RWPE2 (cell line): ENCODE measurements around the gene KHNYN.

Experiments used
- ATAC-seq: fragments of 200-7000 bp; cut with Tn5 transposase; 3 replicates; pipeline ENCODE4 v1.9.1; 2021; ENCODE audit warnings: low read depth
- DNase-seq: peaks from one replicate; pipeline ENCODE4 v3.0.0-alpha.2; 2020; ENCODE audit warnings: low spot score
- H3K27ac ChIP-seq: fragments of 450-650 bp; 2 replicates; pipeline ENCODE4 v1.5.1; 2017; ENCODE audit warnings: mild to moderate bottlenecking; ENCODE audit not compliant: poor library complexity, severe bottlenecking
- H3K27me3 ChIP-seq: fragments of 250-450 bp; sonication (Bioruptor Pico); 2 replicates; pipeline ENCODE4 v1.5.1; 2021; ENCODE audit warnings: mild to moderate bottlenecking, moderate library complexity; ENCODE audit not compliant: insufficient read depth, poor library complexity, severe bottlenecking
- H3K36me3 ChIP-seq: fragments of 250-450 bp; sonication (Bioruptor Pico); 2 replicates; pipeline ENCODE4 v1.5.1; 2020; ENCODE audit warnings: low read depth, mild to moderate bottlenecking, moderate library complexity
- H3K4me1 ChIP-seq: fragments of 250-450 bp; sonication (Bioruptor Pico); 2 replicates; pipeline ENCODE4 v1.5.1; 2021; ENCODE audit warnings: mild to moderate bottlenecking, moderate library complexity; ENCODE audit not compliant: insufficient read depth, poor library complexity, severe bottlenecking
- H3K4me3 ChIP-seq: fragments of 250-450 bp; sonication (Bioruptor Pico); 2 replicates; pipeline ENCODE4 v1.5.1; 2021; ENCODE audit warnings: mild to moderate bottlenecking, moderate library complexity; ENCODE audit not compliant: severe bottlenecking
- H3K9me3 ChIP-seq: fragments of 250-450 bp; sonication (Bioruptor Pico); 2 replicates; pipeline ENCODE4 v1.5.1; 2021; ENCODE audit warnings: mild to moderate bottlenecking, moderate library complexity; ENCODE audit not compliant: severe bottlenecking
- TF ChIP-seq, protein P1 (sequence below): fragments of 450-650 bp; IDR thresholded peaks from one replicate; pipeline ENCODE4 v1.5.1; 2017; ENCODE audit warnings: mild to moderate bottlenecking, moderate library complexity; ENCODE audit not compliant: poor library complexity, severe bottlenecking

Gene KHNYN

DNA sequence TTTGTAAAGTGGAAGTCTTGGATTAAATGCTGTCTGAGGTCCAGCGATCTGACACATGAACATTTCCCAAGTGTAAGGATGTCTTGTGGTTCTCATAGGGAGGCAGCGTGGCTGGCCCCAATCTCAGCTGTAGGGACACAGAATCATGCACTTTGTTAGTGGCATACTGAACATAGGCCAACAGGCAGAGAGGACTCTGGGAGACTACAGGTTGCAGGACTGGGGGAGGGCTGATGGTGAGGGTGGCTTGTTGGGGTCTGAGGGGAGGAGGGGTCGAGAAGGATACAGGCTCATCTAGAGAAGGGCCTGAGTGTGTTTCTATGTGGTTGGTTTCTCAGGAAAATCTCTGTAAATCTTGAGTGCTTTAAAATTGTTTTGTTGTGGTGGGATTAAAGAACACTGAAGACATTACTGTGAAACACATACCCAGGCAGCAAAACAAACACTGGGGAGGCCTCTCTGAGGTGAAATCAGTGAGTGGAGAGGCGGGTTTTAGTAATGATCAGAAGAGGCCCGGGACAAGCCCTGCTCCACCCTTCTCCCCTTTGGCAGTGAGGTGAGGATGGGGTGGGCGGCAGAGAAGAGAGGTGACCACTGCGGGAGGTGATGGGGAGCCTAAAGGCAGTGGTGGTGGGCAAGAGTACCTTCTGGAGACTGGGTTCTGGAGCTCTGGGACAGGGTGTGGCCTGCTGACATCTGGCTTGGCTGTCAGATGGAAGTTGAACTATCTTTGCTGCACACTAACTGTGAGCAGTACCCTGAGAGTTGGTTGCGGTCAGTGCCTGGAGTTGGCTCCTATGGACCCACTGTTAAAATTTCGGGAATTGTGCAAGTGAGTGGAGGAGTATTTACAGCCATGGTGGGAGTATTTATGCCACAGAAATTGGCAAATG lies 27.7 kb upstream of the KHNYN start:
- H3K4me3 ChIP-seq: no peak overlapping the region
- no peaks in the 10 kb centered on the region for H3K4me1 ChIP-seq
- ATAC-seq: no peak
- TF ChIP-seq, protein P1, sequence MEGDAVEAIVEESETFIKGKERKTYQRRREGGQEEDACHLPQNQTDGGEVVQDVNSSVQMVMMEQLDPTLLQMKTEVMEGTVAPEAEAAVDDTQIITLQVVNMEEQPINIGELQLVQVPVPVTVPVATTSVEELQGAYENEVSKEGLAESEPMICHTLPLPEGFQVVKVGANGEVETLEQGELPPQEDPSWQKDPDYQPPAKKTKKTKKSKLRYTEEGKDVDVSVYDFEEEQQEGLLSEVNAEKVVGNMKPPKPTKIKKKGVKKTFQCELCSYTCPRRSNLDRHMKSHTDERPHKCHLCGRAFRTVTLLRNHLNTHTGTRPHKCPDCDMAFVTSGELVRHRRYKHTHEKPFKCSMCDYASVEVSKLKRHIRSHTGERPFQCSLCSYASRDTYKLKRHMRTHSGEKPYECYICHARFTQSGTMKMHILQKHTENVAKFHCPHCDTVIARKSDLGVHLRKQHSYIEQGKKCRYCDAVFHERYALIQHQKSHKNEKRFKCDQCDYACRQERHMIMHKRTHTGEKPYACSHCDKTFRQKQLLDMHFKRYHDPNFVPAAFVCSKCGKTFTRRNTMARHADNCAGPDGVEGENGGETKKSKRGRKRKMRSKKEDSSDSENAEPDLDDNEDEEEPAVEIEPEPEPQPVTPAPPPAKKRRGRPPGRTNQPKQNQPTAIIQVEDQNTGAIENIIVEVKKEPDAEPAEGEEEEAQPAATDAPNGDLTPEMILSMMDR: no peak
- H3K36me3 ChIP-seq: no peaks in the 10 kb centered on the region
- H3K9me3 ChIP-seq: no peaks in the 10 kb centered on the region
- no peak overlapping the region for H3K27ac ChIP-seq
- DNase-seq: no peak
- H3K27me3 ChIP-seq: no peaks in the 10 kb centered on the region

DNA sequence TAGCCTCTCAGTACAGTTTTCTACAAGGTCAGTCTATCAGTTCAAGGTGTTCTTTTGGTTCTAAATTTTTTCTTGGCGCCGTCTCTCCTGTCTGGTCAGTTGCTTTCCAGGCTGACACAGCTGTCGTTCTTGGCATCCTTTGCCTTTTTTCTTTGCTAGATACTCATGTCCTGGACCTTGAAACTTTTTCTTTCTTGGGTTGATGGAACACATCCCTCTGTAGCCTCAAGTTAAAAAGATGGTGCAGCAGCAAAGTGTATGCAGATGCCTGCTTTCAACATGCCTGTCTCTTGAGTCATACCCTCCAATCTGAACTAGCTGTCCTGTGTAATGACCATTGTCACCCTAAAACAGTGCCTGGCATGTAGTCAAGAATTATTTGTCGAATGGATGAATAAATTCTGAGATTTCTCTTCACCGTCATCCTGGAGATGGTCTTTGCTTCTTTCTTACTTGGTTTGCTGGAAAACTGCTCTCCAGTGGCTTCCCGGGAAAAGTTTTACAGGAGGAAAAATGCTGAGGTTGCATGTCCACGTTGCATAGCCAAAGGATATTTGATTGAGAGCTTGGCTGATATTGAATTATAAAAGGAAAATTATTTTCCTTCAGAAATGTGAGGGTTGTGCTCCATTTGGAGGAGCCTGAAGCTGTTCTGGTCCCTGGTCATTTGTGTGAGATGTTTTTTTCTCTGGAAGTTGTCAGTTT lies 26.3 kb upstream of the KHNYN start:
- H3K27me3 ChIP-seq: no peaks in the 10 kb centered on the region
- no peak for DNase-seq

DNA sequence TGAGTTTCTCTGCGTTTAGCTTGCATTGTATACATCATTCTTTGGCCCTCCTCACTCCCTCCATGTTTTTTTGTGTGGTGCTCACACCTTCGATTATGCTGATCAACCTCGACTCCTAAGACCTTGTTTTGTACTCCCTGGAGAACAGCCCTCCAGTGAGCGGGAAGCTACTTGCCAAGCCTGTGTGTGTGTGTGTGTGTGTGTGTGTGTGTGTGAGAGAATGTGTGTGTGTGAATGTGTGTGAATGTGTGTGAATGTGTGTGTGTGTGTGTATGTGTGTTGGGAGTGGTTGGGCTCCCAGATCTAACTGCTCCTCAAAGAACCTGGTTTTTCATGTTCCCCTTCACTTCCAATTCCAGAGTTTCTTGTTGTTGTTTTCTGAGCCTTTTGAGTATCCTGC lies 24.9 kb upstream of the KHNYN start:
- Histone ChIP-seq H3K4me1 (no peaks in the 10 kb centered on the region), H3K4me3 (no peak overlapping the region), H3K36me3 (no peaks in the 10 kb centered on the region), H3K9me3 (no peaks in the 10 kb centered on the region), H3K27ac (no peak overlapping the region), H3K27me3 (no peaks in the 10 kb centered on the region)
- DNase-seq (no peak), ATAC-seq (no peak)
- TF ChIP-seq, protein P1: no peak

More for the DNA sequence above, 26.3 kb upstream of the KHNYN start:
- no peaks in the 10 kb centered on the region for H3K36me3 ChIP-seq
- TF ChIP-seq, protein P1: no peak
- H3K9me3 ChIP-seq: no peaks in the 10 kb centered on the region
- H3K27ac ChIP-seq: no peak overlapping the region
- ATAC-seq: peak; percentile 43; the same call in 1 of the 3 replicates
- no peaks in the 10 kb centered on the region for H3K4me1 ChIP-seq
- no peak overlapping the region for H3K4me3 ChIP-seq

DNA sequence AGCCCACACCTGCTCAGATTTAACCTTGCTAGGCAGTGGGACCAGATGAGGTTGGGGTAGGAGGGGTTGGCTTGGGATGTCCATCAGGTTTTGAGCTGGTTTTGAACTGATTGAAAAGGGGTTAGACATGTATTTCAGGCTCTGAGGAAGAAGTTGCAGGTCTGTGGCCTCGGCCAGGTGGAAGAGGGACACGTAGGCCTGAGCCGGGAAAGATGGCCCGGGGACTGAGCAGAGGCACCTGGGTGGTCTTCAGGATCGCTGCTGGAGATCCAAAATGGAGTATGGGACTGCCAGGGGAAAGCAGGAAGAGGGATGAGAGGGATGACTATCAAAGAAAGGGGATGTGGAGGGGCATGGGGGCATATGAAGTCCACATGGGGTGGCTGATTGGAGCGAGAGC lies 23.3 kb upstream of the KHNYN start:
- Histone ChIP-seq H3K9me3 (no peaks in the 10 kb centered on the region), H3K27me3 (no peaks in the 10 kb centered on the region), H3K27ac (no peak overlapping the region), H3K4me3 (no peak overlapping the region), H3K4me1 (no peaks in the 10 kb centered on the region), H3K36me3 (no peaks in the 10 kb centered on the region)
- DNase-seq: no peak
- no peak for ATAC-seq
- TF ChIP-seq, protein P1: no peak
